Left ventricle myocardium inferior (tissue), 1 donor: ENCODE measurements around the gene CLEC9A. TPM values are rescaled to one million over a fixed set of nuclear protein-coding genes. Genes with fewer than 3 reads are reported as not detected.

ENCODE experiments used
- DNase-seq: peaks from one replicate; pipeline ENCODE4 v3.0.0-alpha.2; 2020
- H3K27ac ChIP-seq: fragments of 200-600 bp; replicated peaks from 2 replicates; pipeline ENCODE4 v1.8.0; 2021
- H3K27me3 ChIP-seq: fragments of 200-600 bp; 2 replicates; pipeline ENCODE4 v1.8.0; 2021; ENCODE audit warnings: low read depth
- H3K36me3 ChIP-seq: fragments of 200-600 bp; 2 replicates; pipeline ENCODE4 v1.8.0; 2021
- H3K4me1 ChIP-seq: fragments of 200-600 bp; 2 replicates; pipeline ENCODE4 v1.8.0; 2021
- H3K4me3 ChIP-seq: fragments of 200-600 bp; 2 replicates; pipeline ENCODE4 v1.8.0; 2021; ENCODE audit warnings: mild to moderate bottlenecking, moderate library complexity
- H3K9me3 ChIP-seq: fragments of 200-600 bp; replicated peaks from 2 replicates; pipeline ENCODE4 v1.8.0; 2021
- intact Hi-C: fragments of 100-400 bp; cut with micrococcal nuclease; formaldehyde crosslinking; loops from one replicate; pipeline ENCODE4 v1.11.0; 2022
- total RNA-seq: library from RNA; stranded (reverse); fragmentation: NEBNext Ultra II Directional; extraction: Animal tissue kit (Norgen Biotek cat#: 25700); gene quantifications from one replicate; pipeline ENCODE4 v1.2.1, GENCODE V29; 2021
- TF ChIP-seq, protein P1 (sequence below): fragments of 200-600 bp; IDR thresholded peaks from 2 replicates; pipeline ENCODE4 v1.8.0; 2021; ENCODE audit warnings: antibody characterized with exemption, mild to moderate bottlenecking, borderline replicate concordance
- donor health status: DM: no; HTN: yes; CAD: no; lungs with severe emphysema.

CLEC9A gene
- total RNA-seq, 1 donor from 2014 or later, result not detected

GRCh38 chr12:10033783-10034545 lies 3.5 kb downstream of the CLEC9A start:
- DNase-seq, result no peak
- Histone ChIP-seq H3K27me3 (no peaks in the 10 kb centered on the region), H3K9me3 (no peaks in the 10 kb centered on the region), H3K4me1 (no peaks in the 10 kb centered on the region), H3K36me3 (no peaks in the 10 kb centered on the region), H3K4me3 (no peak overlapping the region), H3K27ac (no peak overlapping the region)
- intact Hi-C loops, result loop anchor here (2.0 kb wide), 1 partner anchor 107 kb away; no protein-coding TSS in a partner anchor
- TF ChIP-seq, protein P1, sequence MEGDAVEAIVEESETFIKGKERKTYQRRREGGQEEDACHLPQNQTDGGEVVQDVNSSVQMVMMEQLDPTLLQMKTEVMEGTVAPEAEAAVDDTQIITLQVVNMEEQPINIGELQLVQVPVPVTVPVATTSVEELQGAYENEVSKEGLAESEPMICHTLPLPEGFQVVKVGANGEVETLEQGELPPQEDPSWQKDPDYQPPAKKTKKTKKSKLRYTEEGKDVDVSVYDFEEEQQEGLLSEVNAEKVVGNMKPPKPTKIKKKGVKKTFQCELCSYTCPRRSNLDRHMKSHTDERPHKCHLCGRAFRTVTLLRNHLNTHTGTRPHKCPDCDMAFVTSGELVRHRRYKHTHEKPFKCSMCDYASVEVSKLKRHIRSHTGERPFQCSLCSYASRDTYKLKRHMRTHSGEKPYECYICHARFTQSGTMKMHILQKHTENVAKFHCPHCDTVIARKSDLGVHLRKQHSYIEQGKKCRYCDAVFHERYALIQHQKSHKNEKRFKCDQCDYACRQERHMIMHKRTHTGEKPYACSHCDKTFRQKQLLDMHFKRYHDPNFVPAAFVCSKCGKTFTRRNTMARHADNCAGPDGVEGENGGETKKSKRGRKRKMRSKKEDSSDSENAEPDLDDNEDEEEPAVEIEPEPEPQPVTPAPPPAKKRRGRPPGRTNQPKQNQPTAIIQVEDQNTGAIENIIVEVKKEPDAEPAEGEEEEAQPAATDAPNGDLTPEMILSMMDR, result peak; percentile 69

DNA sequence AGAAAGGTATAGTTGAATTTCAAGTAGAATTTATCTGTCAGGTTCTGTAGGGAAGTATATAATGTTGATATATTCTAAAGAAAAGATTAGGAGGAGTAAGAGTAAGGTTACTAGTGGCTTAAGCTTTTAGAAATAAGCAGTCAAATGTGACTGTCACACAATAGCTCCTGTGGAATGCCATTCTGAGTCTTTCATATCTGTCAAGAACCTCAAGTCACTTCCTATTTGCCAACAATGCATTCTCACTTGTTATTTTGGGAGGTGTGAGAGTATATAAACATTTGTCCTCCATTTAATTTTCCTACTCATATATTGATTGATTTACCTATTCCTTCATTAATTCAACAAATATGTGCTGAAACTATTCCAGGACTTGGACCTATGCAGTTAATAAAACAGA lies 11.7 kb downstream of the CLEC9A start:
- no peaks in the 10 kb centered on the region for H3K27me3 ChIP-seq
- no peaks in the 10 kb centered on the region for H3K36me3 ChIP-seq
- no peak for DNase-seq
- intact Hi-C loops, result no loop called here
- H3K4me3 ChIP-seq, result no peak overlapping the region
- no peaks in the 10 kb centered on the region for H3K9me3 ChIP-seq
- TF ChIP-seq, protein P1, result no peak
- no peak overlapping the region for H3K27ac ChIP-seq
- H3K4me1 ChIP-seq, result no peaks in the 10 kb centered on the region

DNA sequence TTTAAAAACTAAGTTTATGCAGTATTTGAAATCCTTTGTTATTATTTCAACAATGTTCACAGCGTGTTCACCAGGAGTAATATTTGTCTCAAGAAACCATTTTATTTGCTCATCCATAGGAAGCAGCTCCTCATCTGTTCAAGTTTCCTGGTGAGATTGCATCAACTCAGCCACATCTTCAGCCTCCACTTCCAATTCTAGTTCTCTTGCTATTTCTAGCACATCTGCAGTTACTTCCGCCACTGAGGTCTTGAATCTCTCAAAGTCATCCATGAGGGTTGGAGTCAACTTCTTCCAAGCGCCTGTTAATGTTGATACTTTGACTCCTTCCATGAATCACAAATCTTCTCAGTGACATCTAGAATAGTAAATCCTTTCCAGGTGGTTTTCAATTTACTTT lies 18.0 kb downstream of the CLEC9A start:
- no peak for DNase-seq
- H3K4me3 ChIP-seq, result no peak overlapping the region
- no peaks in the 10 kb centered on the region for H3K36me3 ChIP-seq
- no peaks in the 10 kb centered on the region for H3K27me3 ChIP-seq
- TF ChIP-seq, protein P1, result no peak
- intact Hi-C loops, result no loop called here
- H3K4me1 ChIP-seq, result no peaks in the 10 kb centered on the region
- no peak overlapping the region for H3K27ac ChIP-seq
- H3K9me3 ChIP-seq, result peaks cover 12% of the 10 kb centered on the region

- TF ChIP-seq, protein P1, result no peak
- Histone ChIP-seq H3K9me3 (peaks cover 12% of the 10 kb centered on the region), H3K4me3 (no peak overlapping the region), H3K27me3 (no peaks in the 10 kb centered on the region), H3K27ac (no peak overlapping the region), H3K36me3 (no peaks in the 10 kb centered on the region), H3K4me1 (no peaks in the 10 kb centered on the region)
- DNase-seq, result no peak
- intact Hi-C loops, result no loop called here
These were observed 21.9 kb downstream of the CLEC9A start for GRCh38 chr12:10052193-10052913.

DNA sequence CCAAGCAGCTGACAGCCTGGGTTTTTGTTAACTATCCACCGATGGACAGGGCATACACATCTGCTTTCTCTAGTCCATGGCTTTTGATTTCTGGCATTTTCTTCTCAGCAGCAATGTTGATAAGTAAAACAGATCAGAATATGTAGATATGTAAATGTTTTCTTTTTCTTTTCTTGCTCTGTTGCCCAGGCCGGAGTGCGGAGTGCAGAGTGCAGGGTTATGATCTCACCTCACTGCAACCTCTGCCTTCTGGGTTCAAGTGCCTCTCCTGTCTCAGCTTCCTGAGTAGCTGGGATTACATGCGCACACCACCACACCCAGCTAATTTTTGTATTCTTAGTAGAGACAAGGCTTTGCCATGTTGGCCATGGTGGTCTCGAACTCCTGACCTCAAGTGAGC lies 27.9 kb downstream of the CLEC9A start:
- Histone ChIP-seq H3K4me1 (no peaks in the 10 kb centered on the region), H3K9me3 (no peaks in the 10 kb centered on the region), H3K4me3 (no peak overlapping the region), H3K27me3 (no peaks in the 10 kb centered on the region), H3K36me3 (no peaks in the 10 kb centered on the region), H3K27ac (no peak overlapping the region)
- intact Hi-C loops, result no loop called here
- no peak for DNase-seq
- TF ChIP-seq, protein P1, result no peak
